K562 (cell line): ENCODE data around the gene NOP10. TPM values are rescaled to one million over a fixed set of nuclear protein-coding genes. Genes with fewer than 3 reads are reported as not detected.

Source experiments
- ATAC-seq: fragments of 200-7000 bp; cut with Tn5 transposase; 3 replicates; pipeline ENCODE4 v1.9.1; 2020; ENCODE audit warnings: moderate library complexity
- Bru-seq: library from RNA; stranded (reverse); fragments of 400-500 nt; gene quantifications from one replicate; lab custom pipeline; 2021; lab: Mats Ljungman, UMichigan
- BruChase-seq, 2 experiments: library from RNA; stranded (reverse); fragments of 400-500 nt; gene quantifications; one replicate each; lab custom pipeline; 2021; lab: Mats Ljungman, UMichigan
- BruUV-seq: library from RNA; stranded (reverse); fragments of 400-500 nt; replicated peaks from 2 replicates; lab custom pipeline; 2021; lab: Mats Ljungman, UMichigan
- CTCF ChIA-PET: fragments of 300-600 bp; formaldehyde crosslinking; extraction: SDS; loops from one replicate; lab custom pipeline; 2021; ENCODE audit warnings: low intra/inter-chr PET ratio; lab: Yijun Ruan, JAX
- POLR2A ChIA-PET: fragments of 300-600, 350-650 bp; sonication (Branson Sonifier 250); formaldehyde crosslinking; extraction: SDS; loops from one replicate; lab custom pipeline; 2021; ENCODE audit warnings: antibody characterized with exemption, inconsistent platforms; lab: Yijun Ruan, JAX
- DNase-seq, 4 experiments: peaks; one replicate each; pipeline versions ENCODE4 v3.0.0 to v3.0.0-alpha.2; 2011 to 2018; ENCODE audit warnings: low spot score in 3 of 4, mixed read lengths in 3 of 4; ENCODE audit errors: extremely low read depth in 1 of 4
- FAIRE-seq: peaks from 2 replicates; lab custom pipeline; 2011; peaks lifted over from hg19 to GRCh38; lab: Jason Lieb, UNC
- H2AFZ ChIP-seq: 2 replicates; pipeline ENCODE4 v1.6.0; 2011; ENCODE audit warnings: low read depth, low read length, control low read depth, inconsistent platforms
- H3K27ac ChIP-seq: fragments of 200-600 bp; 3 replicates; pipeline ENCODE4 v1.8.0; 2011; ENCODE audit warnings: low read depth, mild to moderate bottlenecking, control low read depth, inconsistent platforms, low read length, moderate library complexity, mixed read lengths; ENCODE audit errors: extremely low read depth
- H3K27me3 ChIP-seq, 2 experiments: fragments of 300-600 bp in 1 of 2; 2 replicates in 1 of 2; 3 replicates in 1 of 2; pipeline versions ENCODE4 v1.6.0 to v1.8.0; 2011; ENCODE audit warnings: inconsistent platforms in 2 of 2, low read length in 2 of 2, mild to moderate bottlenecking in 1 of 2, mixed read lengths in 1 of 2, moderate library complexity in 1 of 2; ENCODE audit not compliant: control insufficient read depth in 2 of 2, insufficient read depth in 2 of 2
- H3K36me3 ChIP-seq: fragments of 300-600 bp; 3 replicates; pipeline ENCODE4 v1.8.0; 2011; ENCODE audit warnings: mild to moderate bottlenecking, low read length, inconsistent platforms; ENCODE audit not compliant: control insufficient read depth, insufficient read depth
- H3K4me1 ChIP-seq, 2 experiments: fragments of 200-600 bp in 1 of 2; replicated peaks in 1 of 2; 2 replicates in 1 of 2; 3 replicates in 1 of 2; pipeline versions ENCODE4 v1.5.1 to v1.8.0; 2011; ENCODE audit warnings: inconsistent platforms in 2 of 2, low read length in 2 of 2, mild to moderate bottlenecking in 1 of 2, mixed read lengths in 1 of 2, moderate library complexity in 1 of 2; ENCODE audit not compliant: control insufficient read depth in 2 of 2, insufficient read depth in 2 of 2
- H3K4me2 ChIP-seq: 2 replicates; pipeline ENCODE4 v1.6.1; 2011; ENCODE audit warnings: low read length, control low read depth, inconsistent platforms, mixed read lengths; ENCODE audit not compliant: insufficient read depth
- H3K4me3 ChIP-seq: fragments of 200-600 bp; sonication (generic), shearing (Covaris generic); 2 replicates; pipeline ENCODE4 v1.5.1; 2016; ENCODE audit warnings: control low read depth, inconsistent platforms
- H3K79me2 ChIP-seq: fragments of 200-600 bp; 3 replicates; pipeline ENCODE4 v1.8.0; 2011; ENCODE audit warnings: low read length, inconsistent platforms; ENCODE audit not compliant: control insufficient read depth, insufficient read depth
- H3K9ac ChIP-seq, 2 experiments: 2 replicates each; pipeline versions ENCODE4 v1.6.0 to v1.6.1; 2011; ENCODE audit warnings: low read depth in 2 of 2, low read length in 2 of 2, control low read depth in 1 of 2, inconsistent platforms in 1 of 2, mild to moderate bottlenecking in 1 of 2, mixed read lengths in 1 of 2; ENCODE audit not compliant: insufficient read depth in 1 of 2
- H3K9me1 ChIP-seq: one replicate; pipeline ENCODE4 v1.6.0; 2011; ENCODE audit warnings: inconsistent platforms, mild to moderate bottlenecking, low read length, moderate library complexity; ENCODE audit not compliant: control insufficient read depth, insufficient read depth
- H3K9me3 ChIP-seq: replicated peaks from 2 replicates; pipeline ENCODE4 v1.5.1; 2011; ENCODE audit warnings: low read depth, low read length, inconsistent platforms; ENCODE audit not compliant: control insufficient read depth, insufficient read depth
- H4K20me1 ChIP-seq: replicated peaks from 2 replicates; pipeline ENCODE4 v1.6.1; 2011; ENCODE audit warnings: low read length, inconsistent platforms, mixed read lengths; ENCODE audit not compliant: control insufficient read depth, insufficient read depth
- ATF1 ChIP-seq, 2 experiments: fragments of 450-650 bp in 1 of 2; IDR thresholded peaks; 2 replicates each; pipeline ENCODE4 v1.6.1; 2016; ENCODE audit warnings: missing compliant biosample characterization in 1 of 2, missing genetic modification characterization in 1 of 2
- GATAD2A ChIP-seq: fragments of 450-650 bp; IDR thresholded peaks from 2 replicates; pipeline ENCODE4 v1.6.1; 2017
- STAT5B ChIP-seq: fragments of 250-450 bp; sonication (Bioruptor Pico); IDR thresholded peaks from 2 replicates; pipeline ENCODE4 v1.8.0; 2021; ENCODE audit warnings: mild to moderate bottlenecking, inconsistent platforms
- ZNF445 ChIP-seq: fragments of 250-450 bp; sonication (Bioruptor Pico); IDR thresholded peaks from 2 replicates; pipeline ENCODE4 v1.4.0; 2020; ENCODE audit warnings: low read depth, mild to moderate bottlenecking, moderate library complexity
- WGBS: fragments of 100-300 bp; shearing (Covaris generic); methylation state at CpG from one replicate; pipeline ENCODE4 v1.1.6; 2016; ENCODE audit warnings: low coverage, mixed read lengths; ENCODE audit not compliant: insufficient coverage; ENCODE audit errors: missing lambda C conversion rate; 5-methylcytosine and 5-hydroxymethylcytosine counted together
- in situ Hi-C: fragments of 300-500 bp; cut with MboI; formaldehyde crosslinking; loops from 4 replicates; pipeline ENCODE4 v1.15.0; 2018; ENCODE audit warnings: inconsistent platforms, mixed read lengths
- intact Hi-C: fragments of 100-400 bp; cut with micrococcal nuclease; formaldehyde crosslinking; loops from 2 replicates; pipeline ENCODE4 v1.14.2; 2022
- long read RNA-seq, 3 experiments: library from polyadenylated mRNA in 2 of 3; library from RNA in 1 of 3; unstranded in 2 of 3; stranded (forward) in 1 of 3; transcript quantifications; one replicate each; pipeline ENCODE4 v2.0.0, GENCODE V29; 2019 to 2022
- polyA minus RNA-seq, 3 experiments: library from RNA; depleted of rRNA, polyadenylated mRNA; stranded (reverse); fragments of >200 nt; gene quantifications; 2 replicates each; pipeline ENCODE4 v1.2.3, GENCODE V29; 2011
- polyA plus RNA-seq, 8 experiments: library from polyadenylated mRNA; depleted of rRNA in 4 of 8; stranded (reverse) in 5 of 8; unstranded in 3 of 8; fragments of >200 nt; fragmentation: Nextera tagmentation in 2 of 8; fragmentation: Illumina TruSeq in 1 of 8; extraction: Ambion mirVana in 2 of 8; extraction: Trizol in 1 of 8; gene quantifications; 2 replicates each; pipeline versions ENCODE4 v1.2.1 to v1.2.3, GENCODE V29; 2011 to 2014; ENCODE audit warnings: inconsistent platforms in 1 of 8, missing spikeins in 1 of 8
- total RNA-seq, 7 experiments: library from RNA; depleted of rRNA in 6 of 7; stranded (reverse); fragments of >200 nt in 6 of 7; fragmentation: Illumina TruSeq in 2 of 7; extraction: Trizol in 2 of 7; gene quantifications; 2 replicates each; pipeline versions ENCODE4 v1.2.1 to v1.2.3, GENCODE V29; 2011 to 2021; ENCODE audit warnings: low replicate concordance in 1 of 7
- TF ChIP-seq, protein P1 (sequence below), 2 experiments: fragments of 450-650 bp; IDR thresholded peaks; 2 replicates each; pipeline ENCODE4 v1.6.1; 2018; ENCODE audit warnings: mild to moderate bottlenecking in 2 of 2, low read depth in 1 of 2; ENCODE audit not compliant: partially characterized antibody in 2 of 2

NOP10 gene
- total RNA-seq (2011; cell fraction: chromatin; rRNA removed; ENCODE audit: low replicate concordance), result 19.5 and 40.7 TPM in 2 replicates
- 68.7 and 70.9 TPM in 2 replicates for total RNA-seq (2011; cell fraction: nucleolus; rRNA removed)
- 64.3 and 69.5 TPM in 2 replicates for total RNA-seq (2011; cell fraction: nucleoplasm; rRNA removed)
- total RNA-seq (2014; rRNA removed) (252 and 327 TPM in 2 replicates), total RNA-seq (2014; rRNA removed; fragmentation: Illumina TruSeq; extraction: Trizol) (442 and 449 TPM in 2 replicates), total RNA-seq (2015; rRNA removed; fragmentation: Illumina TruSeq; extraction: Trizol) (420 and 437 TPM in 2 replicates), total RNA-seq (2021) (250 and 262 TPM in 2 replicates), polyA plus RNA-seq (2011; rRNA removed) (616 and 642 TPM in 2 replicates), polyA plus RNA-seq (2014; fragmentation: Illumina TruSeq; extraction: Trizol) (570 and 631 TPM in 2 replicates), polyA plus RNA-seq (2014; fragmentation: Nextera tagmentation; extraction: Ambion mirVana) (1,000 to 10,000 TPM; 1,599 to 1,663 TPM), polyA plus RNA-seq (2014; rRNA removed) (428 and 573 TPM in 2 replicates), polyA minus RNA-seq (2011; rRNA and poly(A)+ RNA removed) (130 and 163 TPM in 2 replicates), Bru-seq, nascent RNA (percentile 98 among the genes with signal in this experiment), BruChase-seq, experiment 1, labeled RNA remaining after a 2-hour chase (percentile 97 among the genes with signal in this experiment), BruChase-seq, experiment 2, labeled RNA remaining after a 6-hour chase (percentile 98 among the genes with signal in this experiment)
- 961 and 995 TPM in 2 replicates for polyA plus RNA-seq (2011; cell fraction: cytosol; rRNA removed)
- polyA plus RNA-seq (2011; cell fraction: nucleus; rRNA removed), result 236 and 247 TPM in 2 replicates
- polyA plus RNA-seq (2012), result 323 and 381 TPM in 2 replicates
- 57.3 and 111 TPM in 2 replicates for polyA minus RNA-seq (2011; cell fraction: cytosol; rRNA and poly(A)+ RNA removed)
- polyA minus RNA-seq (2011; cell fraction: nucleus; rRNA and poly(A)+ RNA removed), result 21.1 and 31.9 TPM in 2 replicates
- long read RNA-seq, experiment 1, transcript NOP10-201 (2 exons, 554 nt), result major isoform, 357 of 366 reads
- long read RNA-seq, experiment 1, partial matches to known transcripts, result 6 of 366 reads
- long read RNA-seq, experiment 1, other reads (novel, unspliced or antisense), result 3 of 366 reads
- long read RNA-seq, experiment 2, transcript NOP10-201 (2 exons, 554 nt), result major isoform, 173 of 182 reads
- long read RNA-seq, experiment 2, partial matches to known transcripts, result 2 of 182 reads
- long read RNA-seq, experiment 2, other reads (novel, unspliced or antisense), result 7 of 182 reads
- long read RNA-seq, experiment 3, transcript NOP10-201 (2 exons, 554 nt), result major isoform, 379 of 380 reads
- long read RNA-seq, experiment 3, partial matches to known transcripts, result 0 of 380 reads
- long read RNA-seq, experiment 3, other reads (novel, unspliced or antisense), result 1 of 380 reads

DNA sequence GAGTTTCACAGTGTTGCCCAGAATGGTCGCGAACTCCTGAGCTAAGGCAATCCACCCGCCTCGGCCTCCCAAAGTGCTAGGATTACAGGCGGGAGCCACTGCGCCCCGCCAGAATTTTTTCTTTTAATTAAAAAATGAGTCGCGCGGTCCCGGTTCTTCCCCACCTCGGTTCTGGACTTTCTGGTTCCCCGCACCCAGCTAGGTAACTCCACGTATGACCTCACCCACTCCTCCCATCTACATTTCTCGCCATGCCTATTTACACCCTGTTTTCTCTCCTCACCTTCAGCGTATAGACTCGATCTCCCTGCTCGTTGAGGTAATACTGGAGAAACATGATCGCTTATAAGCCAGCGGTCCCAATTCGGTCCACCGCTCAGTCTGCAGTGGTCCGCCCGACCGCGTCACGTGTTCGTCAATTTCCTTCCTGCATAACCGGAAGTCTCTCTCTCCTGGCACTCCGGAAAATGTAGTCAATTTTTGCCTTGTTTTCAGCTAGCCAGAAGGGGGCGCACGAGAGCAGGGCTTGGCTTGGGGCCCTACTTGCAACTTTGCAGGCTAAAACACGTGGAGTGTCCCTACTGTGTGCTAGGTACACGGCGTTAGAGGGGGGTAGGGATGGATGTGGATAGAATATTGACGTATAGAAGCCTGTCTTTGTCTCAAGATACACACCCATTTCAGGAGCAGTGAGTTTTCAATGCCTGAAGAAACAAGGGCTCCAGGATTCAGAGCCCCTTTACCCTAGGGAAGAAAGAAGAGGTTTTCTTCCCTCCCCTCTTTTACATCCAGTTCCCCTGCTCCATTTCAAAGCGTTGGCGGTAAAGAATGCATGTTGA, at the start of gene NOP10, which contains the start of gene NUTM1:
Gene NOP10, minus strand, starts transcription at position 400 of the 839 bp plus-strand sequence. Its CDS starts 63 bp downstream, at position 337.
Gene NUTM1, plus strand, starts transcription at position 579 of the 839 bp plus-strand sequence. CDS start 382 bp downstream, outside the sequence.
- Histone ChIP-seq H3K4me1 (peaks cover 9% of the 10 kb centered on the region in 2 experiments; a peak in 4 of 5 replicates), H3K79me2 (peaks cover 30% of the 10 kb centered on the region), H4K20me1 (no peaks in the 10 kb centered on the region), H3K9me1 (no peaks in the 10 kb centered on the region), H3K9me3 (peaks cover 4% of the 10 kb centered on the region), H3K27me3 (peaks cover 0 to 1% of the 10 kb centered on the region in 2 experiments; a peak in 2 of 5 replicates), H3K4me2 (peak within 1 kb of the TSS; percentile 98), H2AFZ (peak within 1 kb of the TSS; percentile 99), H3K9ac (peak within 1 kb of the TSS; percentile 94 to 96), H3K27ac (peak within 1 kb of the TSS; percentile 97), H3K4me3 (peak within 1 kb of the TSS; percentile 77), H3K36me3 (peaks cover 31% of the 10 kb centered on the region)
- ChIA-PET POLR2A (interaction anchor here (0.6 to 1.7 kb wide), 3 partner anchors 10 to 33 kb away, joined by 3 to 6 read pairs (median 3); no protein-coding TSS in a partner anchor), CTCF (interaction anchor here (1.2 kb wide), 1 partner anchor 23 kb away, joined by 5 read pairs; the partner anchor contains the start of gene LPCAT4)
- 3% methylated on average over 38 of the region's 38 CpGs for WGBS
- DNase-seq, result peak; percentile 79 to 96 (median 82)
- peak; percentile 89 for ATAC-seq
- intact Hi-C loops (loop anchor here (1.0 kb wide), 2 partner anchors 24 to 245 kb away; partner anchors contain the start of gene LPCAT4), in situ Hi-C loops (no loop called here)
- peak; percentile 99 for FAIRE-seq
- BruUV-seq, result no TSS peak
- TF ChIP-seq STAT5B (CRISPR knock-in tag), result no peak
- no peak for TF ChIP-seq ATF1 (CRISPR knock-in tag; IDR thresholded peaks at IDR 0.05)
- peak; percentile 93 for TF ChIP-seq ATF1 (tag; IDR thresholded peaks at IDR 0.05)
- 0 out of 2 replicates have a peak, but pooled peaks have one; percentile 16 for TF ChIP-seq GATAD2A
- TF ChIP-seq ZNF445 (CRISPR knock-in tag), result no peak
- TF ChIP-seq, protein P1, sequence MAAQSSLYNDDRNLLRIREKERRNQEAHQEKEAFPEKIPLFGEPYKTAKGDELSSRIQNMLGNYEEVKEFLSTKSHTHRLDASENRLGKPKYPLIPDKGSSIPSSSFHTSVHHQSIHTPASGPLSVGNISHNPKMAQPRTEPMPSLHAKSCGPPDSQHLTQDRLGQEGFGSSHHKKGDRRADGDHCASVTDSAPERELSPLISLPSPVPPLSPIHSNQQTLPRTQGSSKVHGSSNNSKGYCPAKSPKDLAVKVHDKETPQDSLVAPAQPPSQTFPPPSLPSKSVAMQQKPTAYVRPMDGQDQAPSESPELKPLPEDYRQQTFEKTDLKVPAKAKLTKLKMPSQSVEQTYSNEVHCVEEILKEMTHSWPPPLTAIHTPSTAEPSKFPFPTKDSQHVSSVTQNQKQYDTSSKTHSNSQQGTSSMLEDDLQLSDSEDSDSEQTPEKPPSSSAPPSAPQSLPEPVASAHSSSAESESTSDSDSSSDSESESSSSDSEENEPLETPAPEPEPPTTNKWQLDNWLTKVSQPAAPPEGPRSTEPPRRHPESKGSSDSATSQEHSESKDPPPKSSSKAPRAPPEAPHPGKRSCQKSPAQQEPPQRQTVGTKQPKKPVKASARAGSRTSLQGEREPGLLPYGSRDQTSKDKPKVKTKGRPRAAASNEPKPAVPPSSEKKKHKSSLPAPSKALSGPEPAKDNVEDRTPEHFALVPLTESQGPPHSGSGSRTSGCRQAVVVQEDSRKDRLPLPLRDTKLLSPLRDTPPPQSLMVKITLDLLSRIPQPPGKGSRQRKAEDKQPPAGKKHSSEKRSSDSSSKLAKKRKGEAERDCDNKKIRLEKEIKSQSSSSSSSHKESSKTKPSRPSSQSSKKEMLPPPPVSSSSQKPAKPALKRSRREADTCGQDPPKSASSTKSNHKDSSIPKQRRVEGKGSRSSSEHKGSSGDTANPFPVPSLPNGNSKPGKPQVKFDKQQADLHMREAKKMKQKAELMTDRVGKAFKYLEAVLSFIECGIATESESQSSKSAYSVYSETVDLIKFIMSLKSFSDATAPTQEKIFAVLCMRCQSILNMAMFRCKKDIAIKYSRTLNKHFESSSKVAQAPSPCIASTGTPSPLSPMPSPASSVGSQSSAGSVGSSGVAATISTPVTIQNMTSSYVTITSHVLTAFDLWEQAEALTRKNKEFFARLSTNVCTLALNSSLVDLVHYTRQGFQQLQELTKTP (IDR thresholded peaks at IDR 0.05; ENCODE audit: low read depth in 1 of 2, partially characterized antibody in 2 of 2), result peak in 1 of 2 experiments; percentile 74
